ENCODE data around the gene CCSER1.

DNA sequence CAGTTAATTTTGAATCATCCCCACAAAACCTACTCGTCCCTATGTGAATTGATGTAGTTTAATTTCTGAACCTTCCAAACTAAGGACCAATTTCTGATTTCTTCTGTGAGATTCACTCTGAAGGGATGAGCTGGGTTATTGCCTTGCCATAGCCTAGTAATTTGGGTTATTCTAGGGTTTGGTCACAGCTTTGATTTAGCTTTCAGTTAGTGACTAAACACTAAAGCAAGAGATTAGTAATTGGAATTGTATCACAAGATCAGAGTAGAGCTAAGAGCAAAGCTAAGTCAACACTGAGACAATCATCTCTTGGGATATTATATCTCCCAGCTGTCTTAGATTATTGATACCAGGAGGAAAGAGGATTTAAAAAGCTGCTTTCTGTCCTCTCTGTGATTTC, 588.0 kb downstream of the CCSER1 start:
- no peak for TF ChIP-seq EZH2phosphoT487 (IDR thresholded peaks at IDR 0.05; ENCODE audit: borderline replicate concordance, low read depth, low read length)
- TF ChIP-seq, protein P1, sequence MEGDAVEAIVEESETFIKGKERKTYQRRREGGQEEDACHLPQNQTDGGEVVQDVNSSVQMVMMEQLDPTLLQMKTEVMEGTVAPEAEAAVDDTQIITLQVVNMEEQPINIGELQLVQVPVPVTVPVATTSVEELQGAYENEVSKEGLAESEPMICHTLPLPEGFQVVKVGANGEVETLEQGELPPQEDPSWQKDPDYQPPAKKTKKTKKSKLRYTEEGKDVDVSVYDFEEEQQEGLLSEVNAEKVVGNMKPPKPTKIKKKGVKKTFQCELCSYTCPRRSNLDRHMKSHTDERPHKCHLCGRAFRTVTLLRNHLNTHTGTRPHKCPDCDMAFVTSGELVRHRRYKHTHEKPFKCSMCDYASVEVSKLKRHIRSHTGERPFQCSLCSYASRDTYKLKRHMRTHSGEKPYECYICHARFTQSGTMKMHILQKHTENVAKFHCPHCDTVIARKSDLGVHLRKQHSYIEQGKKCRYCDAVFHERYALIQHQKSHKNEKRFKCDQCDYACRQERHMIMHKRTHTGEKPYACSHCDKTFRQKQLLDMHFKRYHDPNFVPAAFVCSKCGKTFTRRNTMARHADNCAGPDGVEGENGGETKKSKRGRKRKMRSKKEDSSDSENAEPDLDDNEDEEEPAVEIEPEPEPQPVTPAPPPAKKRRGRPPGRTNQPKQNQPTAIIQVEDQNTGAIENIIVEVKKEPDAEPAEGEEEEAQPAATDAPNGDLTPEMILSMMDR (conservative IDR thresholded peaks at IDR 0.05; ENCODE audit: low read length), result no peak
